Hepatocyte (in vitro differentiated cells): ENCODE data around the gene LATS1. TPM values are rescaled to one million over a fixed set of nuclear protein-coding genes. Genes with fewer than 3 reads are reported as not detected.

Source experiments
- DNase-seq: peaks from one replicate; pipeline ENCODE4 v3.0.0-alpha.2; 2016; ENCODE audit warnings: low spot score
- H2AFZ ChIP-seq: fragments of 200-600 bp; sonication (generic); 2 replicates; pipeline ENCODE4 v1.6.0; 2016; ENCODE audit warnings: antibody characterized with exemption, mild to moderate bottlenecking
- H3K27ac ChIP-seq: fragments of 200-600 bp; sonication (generic); 2 replicates; pipeline ENCODE4 v1.5.1; 2016; ENCODE audit warnings: mild to moderate bottlenecking
- H3K27me3 ChIP-seq: fragments of 200-600 bp; sonication (generic); 2 replicates; pipeline ENCODE4 v1.6.1; 2016
- H3K36me3 ChIP-seq: fragments of 200-600 bp; sonication (generic); replicated peaks from 2 replicates; pipeline ENCODE4 v1.5.1; 2016; ENCODE audit warnings: low read depth; ENCODE audit not compliant: insufficient read depth
- H3K4me1 ChIP-seq: fragments of 200-600 bp; sonication (generic); 2 replicates; pipeline ENCODE4 v1.5.1; 2016; ENCODE audit warnings: mild to moderate bottlenecking, moderate library complexity; ENCODE audit not compliant: insufficient read depth
- H3K4me2 ChIP-seq: fragments of 200-600 bp; sonication (generic); 2 replicates; pipeline ENCODE4 v1.6.0; 2016
- H3K4me3 ChIP-seq: fragments of 200-600 bp; sonication (generic); 2 replicates; pipeline ENCODE4 v1.5.1; 2016; ENCODE audit warnings: mild to moderate bottlenecking
- H3K79me2 ChIP-seq: fragments of 200-600 bp; sonication (generic); 2 replicates; pipeline ENCODE4 v1.6.0; 2017; ENCODE audit warnings: mild to moderate bottlenecking
- H3K9me2 ChIP-seq: fragments of 200-600 bp; sonication (generic); replicated peaks from 2 replicates; pipeline ENCODE4 v1.6.0; 2017; ENCODE audit warnings: mild to moderate bottlenecking; ENCODE audit not compliant: insufficient read depth
- H3K9me3 ChIP-seq: fragments of 200-600 bp; sonication (generic); 2 replicates; pipeline ENCODE4 v1.5.1; 2016; ENCODE audit warnings: low read depth, mild to moderate bottlenecking
- H4K20me1 ChIP-seq: fragments of 200-600 bp; sonication (generic); 2 replicates; pipeline ENCODE4 v1.6.0; 2016; ENCODE audit warnings: mild to moderate bottlenecking; ENCODE audit not compliant: insufficient read depth, poor library complexity, severe bottlenecking
- CTCF ChIP-seq: fragments of 200-600 bp; sonication (generic); IDR thresholded peaks from 2 replicates; pipeline ENCODE4 v1.5.1; 2016; ENCODE audit warnings: antibody characterized with exemption, mild to moderate bottlenecking; ENCODE audit not compliant: poor library complexity
- EZH2 ChIP-seq: fragments of 200-600 bp; sonication (generic); IDR thresholded peaks from 2 replicates; pipeline ENCODE4 v1.6.1; 2016; ENCODE audit warnings: antibody characterized with exemption, mild to moderate bottlenecking, borderline replicate concordance
- EZH2phosphoT487 ChIP-seq: fragments of 200-600 bp; sonication (generic); IDR thresholded peaks from one replicate; pipeline ENCODE4 v1.6.1; 2018; ENCODE audit warnings: antibody characterized with exemption, mild to moderate bottlenecking, low read depth, moderate library complexity; ENCODE audit not compliant: unreplicated experiment, severe bottlenecking
- WGBS: methylation state at CpG from one replicate; pipeline ENCODE4 v1.1.6; 2016; ENCODE audit warnings: low lambda C conversion rate; ENCODE audit errors: missing lambda C conversion rate; 5-methylcytosine and 5-hydroxymethylcytosine counted together
- polyA plus RNA-seq: library from polyadenylated mRNA; unstranded; fragments of >200 nt; fragmentation: Nextera tagmentation; extraction: Ambion mirVana; gene quantifications from 2 replicates; pipeline ENCODE4 v1.2.1, GENCODE V29; 2016
- total RNA-seq: library from RNA; depleted of rRNA; stranded (reverse); fragments of >200 nt; gene quantifications from 2 replicates; pipeline ENCODE4 v1.2.3, GENCODE V29; 2014

Gene LATS1
- total and polyA plus RNA-seq, 2 experiments from 2014 or later, result 6.6 to 26.2 TPM

- DNase-seq, result no peak
- peaks cover 68% of the 10 kb centered on the region for H3K79me2 ChIP-seq
Observed at GRCh38 chr6:149642829-149643580, 74.9 kb downstream of the LATS1 start.

DNA sequence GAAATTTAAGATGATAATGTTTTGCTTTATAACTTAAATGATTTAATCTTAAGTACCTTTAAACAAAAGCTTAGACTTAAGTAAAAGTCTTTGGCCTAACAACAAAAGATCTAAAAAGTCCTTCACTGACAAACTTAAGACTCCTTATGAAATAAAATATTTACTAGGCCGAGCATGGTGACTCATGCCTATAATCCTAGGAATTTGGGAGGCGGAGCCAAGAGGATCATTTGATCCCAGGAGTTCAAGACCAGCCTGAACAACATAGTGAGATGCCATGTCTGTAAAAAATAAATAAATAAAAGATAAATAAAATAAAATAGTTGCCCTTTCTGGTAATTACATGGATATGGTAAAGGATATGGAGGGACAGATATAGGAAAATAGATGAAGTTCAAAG is 81.8 kb downstream of the LATS1 start:
- Histone ChIP-seq H2AFZ (no peak overlapping the region), H4K20me1 (no peaks in the 10 kb centered on the region), H3K4me3 (no peak overlapping the region), H3K9me2 (no peaks in the 10 kb centered on the region), H3K36me3 (no peaks in the 10 kb centered on the region), H3K9me3 (no peaks in the 10 kb centered on the region), H3K4me2 (no peak overlapping the region), H3K27me3 (no peaks in the 10 kb centered on the region), H3K4me1 (no peaks in the 10 kb centered on the region), H3K27ac (no peak overlapping the region), H3K79me2 (peaks cover 12% of the 10 kb centered on the region)
- WGBS, result 60% methylated on average over 2 of the region's 2 CpGs
- no peak for DNase-seq
- TF ChIP-seq EZH2phosphoT487 (no peak), EZH2 (no peak), CTCF (no peak)

More at GRCh38 chr6:149642829-149643580, 74.9 kb downstream of the LATS1 start:
- H3K4me2 ChIP-seq, result no peak overlapping the region
- WGBS, result 94% methylated on average over 1 of the region's 1 CpG
- peaks cover 3% of the 10 kb centered on the region for H3K4me1 ChIP-seq
- H3K27ac ChIP-seq, result no peak overlapping the region
- no peaks in the 10 kb centered on the region for H3K27me3 ChIP-seq
- no peak overlapping the region for H3K4me3 ChIP-seq
- TF ChIP-seq EZH2phosphoT487, result no peak
- TF ChIP-seq CTCF, result no peak
- TF ChIP-seq EZH2, result no peak
- peaks cover 5% of the 10 kb centered on the region for H4K20me1 ChIP-seq
- no peaks in the 10 kb centered on the region for H3K9me2 ChIP-seq
- no peak overlapping the region for H2AFZ ChIP-seq
- no peaks in the 10 kb centered on the region for H3K9me3 ChIP-seq
- no peaks in the 10 kb centered on the region for H3K36me3 ChIP-seq

GRCh38 chr6:149634315-149634714 is 83.6 kb downstream of the LATS1 start:
- no peak for DNase-seq
- TF ChIP-seq CTCF (no peak), EZH2phosphoT487 (no peak), EZH2 (no peak)
- Histone ChIP-seq H2AFZ (no peak overlapping the region), H3K9me3 (no peaks in the 10 kb centered on the region), H3K27me3 (no peaks in the 10 kb centered on the region), H3K9me2 (no peaks in the 10 kb centered on the region), H3K36me3 (no peaks in the 10 kb centered on the region), H3K79me2 (peaks cover 2% of the 10 kb centered on the region), H3K4me2 (no peak overlapping the region), H3K27ac (no peak overlapping the region), H3K4me1 (no peaks in the 10 kb centered on the region), H3K4me3 (no peak overlapping the region), H4K20me1 (no peaks in the 10 kb centered on the region)
- 95% methylated on average over 1 of the region's 1 CpG for WGBS
